Measurements from ENCODE around the gene MPRIP.

Gene MPRIP

GRCh38 chr17:17025621-17026020 lies 16.6 kb upstream of the MPRIP start:
- no peaks in the 10 kb centered on the region for H3K27me3 ChIP-seq (ENCODE audit: control insufficient read depth, insufficient read depth, low read length)
- no peaks in the 10 kb centered on the region for H3K36me3 ChIP-seq (ENCODE audit: control insufficient read depth, insufficient read depth, low read length)
- no peak overlapping the region for H3K4me3 ChIP-seq (ENCODE audit: low read length)
- no peak overlapping the region for H3K27ac ChIP-seq (ENCODE audit: low read depth, low read length)
- H3K9ac ChIP-seq (ENCODE audit: low read length) = no peak overlapping the region
- no peaks in the 10 kb centered on the region for H3K4me1 ChIP-seq (ENCODE audit: control insufficient read depth, insufficient read depth, low read length)

GRCh38 chr17:17026163-17026562 lies 16.1 kb upstream of the MPRIP start:
- H3K4me1 ChIP-seq (ENCODE audit: control insufficient read depth, insufficient read depth, low read length) = no peaks in the 10 kb centered on the region
- H3K9ac ChIP-seq (ENCODE audit: low read length) = no peak overlapping the region
- H3K36me3 ChIP-seq (ENCODE audit: control insufficient read depth, insufficient read depth, low read length) = no peaks in the 10 kb centered on the region
- H3K4me3 ChIP-seq (ENCODE audit: low read length) = no peak overlapping the region
- H3K27me3 ChIP-seq (ENCODE audit: control insufficient read depth, insufficient read depth, low read length) = no peaks in the 10 kb centered on the region
- no peak overlapping the region for H3K27ac ChIP-seq (ENCODE audit: low read depth, low read length)

- Histone ChIP-seq H3K27me3 (ENCODE audit: control insufficient read depth, insufficient read depth, low read length) (no peaks in the 10 kb centered on the region), H3K4me1 (ENCODE audit: control insufficient read depth, insufficient read depth, low read length) (no peaks in the 10 kb centered on the region), H3K27ac (ENCODE audit: low read depth, low read length) (no peak overlapping the region), H3K36me3 (ENCODE audit: control insufficient read depth, insufficient read depth, low read length) (no peaks in the 10 kb centered on the region), H3K9ac (ENCODE audit: low read length) (no peak overlapping the region), H3K4me3 (ENCODE audit: low read length) (no peak overlapping the region)
Measured at GRCh38 chr17:17027442-17028058, 14.7 kb upstream of the MPRIP start.

GRCh38 chr17:17028059-17028877 lies 14.0 kb upstream of the MPRIP start:
- Histone ChIP-seq H3K27ac (ENCODE audit: low read depth, low read length) (no peak overlapping the region), H3K36me3 (ENCODE audit: control insufficient read depth, insufficient read depth, low read length) (no peaks in the 10 kb centered on the region), H3K9ac (ENCODE audit: low read length) (no peak overlapping the region), H3K27me3 (ENCODE audit: control insufficient read depth, insufficient read depth, low read length) (no peaks in the 10 kb centered on the region), H3K4me1 (ENCODE audit: control insufficient read depth, insufficient read depth, low read length) (no peaks in the 10 kb centered on the region), H3K4me3 (ENCODE audit: low read length) (no peak overlapping the region)

- Histone ChIP-seq H3K36me3 (ENCODE audit: control insufficient read depth, insufficient read depth, low read length) (no peaks in the 10 kb centered on the region), H3K27me3 (ENCODE audit: control insufficient read depth, insufficient read depth, low read length) (no peaks in the 10 kb centered on the region), H3K4me3 (ENCODE audit: low read length) (no peak overlapping the region), H3K4me1 (ENCODE audit: control insufficient read depth, insufficient read depth, low read length) (no peaks in the 10 kb centered on the region), H3K27ac (ENCODE audit: low read depth, low read length) (no peak overlapping the region), H3K9ac (ENCODE audit: low read length) (no peak overlapping the region)
Measured at GRCh38 chr17:17028878-17029535, 13.2 kb upstream of the MPRIP start.

- no peak overlapping the region for H3K27ac ChIP-seq (ENCODE audit: low read depth, low read length)
- no peaks in the 10 kb centered on the region for H3K4me1 ChIP-seq (ENCODE audit: control insufficient read depth, insufficient read depth, low read length)
Measured at GRCh38 chr17:17029938-17030337, 12.3 kb upstream of the MPRIP start.

GRCh38 chr17:17030515-17031211 lies 11.6 kb upstream of the MPRIP start:
- H3K36me3 ChIP-seq (ENCODE audit: control insufficient read depth, insufficient read depth, low read length) = no peaks in the 10 kb centered on the region
- no peak overlapping the region for H3K4me3 ChIP-seq (ENCODE audit: low read length)
- no peak overlapping the region for H3K9ac ChIP-seq (ENCODE audit: low read length)
- no peak overlapping the region for H3K27ac ChIP-seq (ENCODE audit: low read depth, low read length)
- no peaks in the 10 kb centered on the region for H3K4me1 ChIP-seq (ENCODE audit: control insufficient read depth, insufficient read depth, low read length)
- no peaks in the 10 kb centered on the region for H3K27me3 ChIP-seq (ENCODE audit: control insufficient read depth, insufficient read depth, low read length)

More at GRCh38 chr17:17029938-17030337, 12.3 kb upstream of the MPRIP start:
- H3K9ac ChIP-seq (ENCODE audit: low read length) = no peak overlapping the region
- no peaks in the 10 kb centered on the region for H3K27me3 ChIP-seq (ENCODE audit: control insufficient read depth, insufficient read depth, low read length)
- no peak overlapping the region for H3K4me3 ChIP-seq (ENCODE audit: low read length)
- no peaks in the 10 kb centered on the region for H3K36me3 ChIP-seq (ENCODE audit: control insufficient read depth, insufficient read depth, low read length)

- H3K4me1 ChIP-seq (ENCODE audit: control insufficient read depth, insufficient read depth, low read length) = no peaks in the 10 kb centered on the region
- no peak overlapping the region for H3K27ac ChIP-seq (ENCODE audit: low read depth, low read length)
- H3K4me3 ChIP-seq (ENCODE audit: low read length) = no peak overlapping the region
- no peaks in the 10 kb centered on the region for H3K36me3 ChIP-seq (ENCODE audit: control insufficient read depth, insufficient read depth, low read length)
- no peak overlapping the region for H3K9ac ChIP-seq (ENCODE audit: low read length)
- H3K27me3 ChIP-seq (ENCODE audit: control insufficient read depth, insufficient read depth, low read length) = no peaks in the 10 kb centered on the region
Measured at GRCh38 chr17:17032131-17032692, 10.0 kb upstream of the MPRIP start.

- Histone ChIP-seq H3K27ac (ENCODE audit: low read depth, low read length) (no peak overlapping the region), H3K9ac (ENCODE audit: low read length) (no peak overlapping the region), H3K36me3 (ENCODE audit: control insufficient read depth, insufficient read depth, low read length) (no peaks in the 10 kb centered on the region), H3K4me1 (ENCODE audit: control insufficient read depth, insufficient read depth, low read length) (no peaks in the 10 kb centered on the region), H3K4me3 (ENCODE audit: low read length) (no peak overlapping the region), H3K27me3 (ENCODE audit: control insufficient read depth, insufficient read depth, low read length) (no peaks in the 10 kb centered on the region)
Measured at GRCh38 chr17:17033466-17033865, 8.8 kb upstream of the MPRIP start.

GRCh38 chr17:17034026-17034425 lies 8.2 kb upstream of the MPRIP start:
- Histone ChIP-seq H3K4me3 (ENCODE audit: low read length) (no peak overlapping the region), H3K4me1 (ENCODE audit: control insufficient read depth, insufficient read depth, low read length) (no peaks in the 10 kb centered on the region), H3K9ac (ENCODE audit: low read length) (no peak overlapping the region), H3K27me3 (ENCODE audit: control insufficient read depth, insufficient read depth, low read length) (no peaks in the 10 kb centered on the region), H3K27ac (ENCODE audit: low read depth, low read length) (no peak overlapping the region), H3K36me3 (ENCODE audit: control insufficient read depth, insufficient read depth, low read length) (no peaks in the 10 kb centered on the region)

GRCh38 chr17:17034496-17035075 lies 7.7 kb upstream of the MPRIP start:
- H3K36me3 ChIP-seq (ENCODE audit: control insufficient read depth, insufficient read depth, low read length) = no peaks in the 10 kb centered on the region
- H3K9ac ChIP-seq (ENCODE audit: low read length) = no peak overlapping the region
- H3K27me3 ChIP-seq (ENCODE audit: control insufficient read depth, insufficient read depth, low read length) = no peaks in the 10 kb centered on the region
- H3K4me3 ChIP-seq (ENCODE audit: low read length) = no peak overlapping the region
- H3K4me1 ChIP-seq (ENCODE audit: control insufficient read depth, insufficient read depth, low read length) = no peaks in the 10 kb centered on the region
- H3K27ac ChIP-seq (ENCODE audit: low read depth, low read length) = no peak overlapping the region

- Histone ChIP-seq H3K4me3 (ENCODE audit: low read length) (no peak overlapping the region), H3K27ac (ENCODE audit: low read depth, low read length) (no peak overlapping the region), H3K4me1 (ENCODE audit: control insufficient read depth, insufficient read depth, low read length) (no peaks in the 10 kb centered on the region), H3K36me3 (ENCODE audit: control insufficient read depth, insufficient read depth, low read length) (no peaks in the 10 kb centered on the region), H3K9ac (ENCODE audit: low read length) (no peak overlapping the region), H3K27me3 (ENCODE audit: control insufficient read depth, insufficient read depth, low read length) (no peaks in the 10 kb centered on the region)
Measured at GRCh38 chr17:17035490-17035889, 6.8 kb upstream of the MPRIP start.

All from rectal smooth muscle tissue (tissue), 1 donor.